Measurements from ENCODE around the gene SKAP2.

DNA sequence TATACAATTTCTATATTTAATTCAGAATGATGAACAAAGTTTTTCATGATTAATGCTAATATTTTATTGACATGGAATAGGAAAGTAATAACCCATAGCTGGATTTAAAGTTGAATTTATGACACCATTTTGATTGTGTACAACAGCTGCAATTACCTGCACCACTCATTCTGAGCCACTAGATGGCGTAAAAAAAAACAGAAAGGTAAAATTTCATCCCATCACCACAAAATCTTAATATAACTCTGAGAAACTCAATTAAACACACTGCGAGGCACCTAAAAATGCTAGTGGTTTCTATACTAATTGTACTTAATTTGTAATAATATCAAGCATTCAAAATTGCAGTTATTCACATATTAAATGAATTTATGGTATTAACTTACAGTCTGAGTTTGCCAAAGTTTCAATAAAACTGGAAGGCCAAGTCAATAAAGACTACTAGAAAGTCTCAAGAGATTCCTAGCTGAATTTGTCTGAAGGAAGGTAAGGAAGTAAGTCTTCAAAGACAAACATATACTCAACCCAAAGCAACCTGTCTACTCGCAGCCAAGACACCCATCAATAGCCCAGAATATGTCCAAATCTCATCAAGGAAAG is 182.5 kb downstream of the SKAP2 start:
- TF ChIP-seq MAFK (IDR thresholded peaks at IDR 0.05; ENCODE audit: low read depth, low read length) (no peak), POLR2A (IDR thresholded peaks at IDR 0.05; ENCODE audit: low read depth, low read length) (no peak), BHLHE40 (IDR thresholded peaks at IDR 0.05; ENCODE audit: low read depth, low read length) (no peak)
- TF ChIP-seq, protein P1, sequence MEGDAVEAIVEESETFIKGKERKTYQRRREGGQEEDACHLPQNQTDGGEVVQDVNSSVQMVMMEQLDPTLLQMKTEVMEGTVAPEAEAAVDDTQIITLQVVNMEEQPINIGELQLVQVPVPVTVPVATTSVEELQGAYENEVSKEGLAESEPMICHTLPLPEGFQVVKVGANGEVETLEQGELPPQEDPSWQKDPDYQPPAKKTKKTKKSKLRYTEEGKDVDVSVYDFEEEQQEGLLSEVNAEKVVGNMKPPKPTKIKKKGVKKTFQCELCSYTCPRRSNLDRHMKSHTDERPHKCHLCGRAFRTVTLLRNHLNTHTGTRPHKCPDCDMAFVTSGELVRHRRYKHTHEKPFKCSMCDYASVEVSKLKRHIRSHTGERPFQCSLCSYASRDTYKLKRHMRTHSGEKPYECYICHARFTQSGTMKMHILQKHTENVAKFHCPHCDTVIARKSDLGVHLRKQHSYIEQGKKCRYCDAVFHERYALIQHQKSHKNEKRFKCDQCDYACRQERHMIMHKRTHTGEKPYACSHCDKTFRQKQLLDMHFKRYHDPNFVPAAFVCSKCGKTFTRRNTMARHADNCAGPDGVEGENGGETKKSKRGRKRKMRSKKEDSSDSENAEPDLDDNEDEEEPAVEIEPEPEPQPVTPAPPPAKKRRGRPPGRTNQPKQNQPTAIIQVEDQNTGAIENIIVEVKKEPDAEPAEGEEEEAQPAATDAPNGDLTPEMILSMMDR (conservative IDR thresholded peaks at IDR 0.05; ENCODE audit: low read depth, low read length): peak; percentile 55
